ENCODE results near the gene CLTB.
"Not testable (repeated sequence)": the region's sequence is repeated elsewhere in the genome, so short reads cannot be mapped to it uniquely, and the experiment has no call there.

CLTB gene

GRCh38 chr5:176429972-176430371 lies 13.6 kb upstream of the CLTB start:
- no peak for DNase-seq

DNA sequence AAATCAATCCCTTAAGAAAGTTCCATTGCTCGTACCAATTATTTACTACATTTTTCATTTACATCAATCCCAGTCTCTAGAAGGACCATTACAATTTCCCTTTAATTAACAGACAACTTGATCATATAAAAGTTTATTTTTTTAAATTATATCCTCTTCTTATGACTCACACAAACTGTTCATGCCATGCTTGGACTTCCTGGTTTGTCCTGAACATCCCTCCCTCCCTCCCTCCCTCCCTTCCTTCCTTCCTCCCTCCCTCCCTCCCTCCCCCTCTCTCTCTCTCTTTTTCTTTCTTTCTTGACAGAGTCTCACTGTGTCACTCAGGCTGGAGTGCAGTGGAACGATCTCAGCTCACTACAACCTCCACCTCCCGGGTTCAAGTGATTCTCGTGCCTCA lies 11.6 kb upstream of the CLTB start:
- DNase-seq = no peak

DNA sequence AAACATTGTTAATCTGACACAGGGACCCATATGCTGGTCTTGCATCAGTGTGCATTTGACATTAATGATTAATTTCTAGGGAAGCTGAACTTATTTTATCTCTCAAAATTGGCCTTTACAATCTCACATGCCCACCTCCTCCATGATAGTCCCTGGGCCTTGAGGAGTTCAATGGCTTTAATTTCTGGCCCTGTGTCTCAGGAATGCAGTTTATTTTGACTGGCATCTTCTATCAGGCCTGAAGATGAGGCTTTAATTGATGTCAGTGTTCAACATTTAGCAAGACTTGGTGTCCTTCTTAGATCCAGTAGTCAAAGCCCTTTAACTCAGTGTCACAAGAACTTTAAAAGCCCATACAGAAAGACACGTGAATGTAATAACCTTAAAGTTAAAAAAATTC lies 10.5 kb upstream of the CLTB start:
- no peak for DNase-seq

DNA sequence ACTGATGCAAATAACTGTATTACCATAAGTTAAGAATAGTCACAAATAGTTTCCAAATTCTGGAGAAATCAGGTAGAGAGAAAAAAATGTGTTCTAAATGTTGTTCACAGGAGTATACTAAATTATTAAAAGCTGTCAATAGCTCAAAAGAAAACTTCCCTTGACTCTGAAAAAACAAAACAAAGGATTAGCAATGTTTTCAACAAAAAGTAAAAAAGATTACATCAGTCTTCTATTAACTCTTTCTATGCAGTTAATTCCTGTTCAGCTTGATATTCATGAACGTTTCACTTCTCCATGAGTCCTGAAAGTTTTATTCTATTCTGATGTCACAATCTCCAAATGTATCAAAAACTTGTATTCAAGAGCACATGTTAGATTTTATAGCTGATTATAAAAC lies 9.5 kb upstream of the CLTB start:
- DNase-seq = no peak

GRCh38 chr5:176425138-176425537 lies 8.8 kb upstream of the CLTB start:
- no peak for DNase-seq

DNA sequence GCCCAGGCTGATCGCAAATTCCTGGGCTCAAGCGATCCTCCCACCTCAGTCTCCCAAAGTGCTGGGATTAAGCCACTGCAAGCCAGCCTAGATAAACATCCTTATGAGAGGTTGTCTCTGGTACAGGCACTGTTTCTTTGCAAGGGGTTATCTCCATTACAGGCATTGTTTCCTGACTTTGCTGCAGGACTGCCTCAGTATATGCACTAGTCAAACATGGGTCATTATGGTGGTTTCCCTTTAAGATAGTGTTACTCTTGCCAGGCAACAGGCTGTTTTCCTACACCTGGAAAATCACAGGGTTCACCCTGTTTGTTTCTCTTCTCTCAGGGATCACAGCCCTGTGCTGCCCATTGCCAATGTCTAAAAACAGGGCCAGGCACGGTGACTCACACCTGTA lies 7.8 kb upstream of the CLTB start:
- DNase-seq = no peak

- DNase-seq = no peak
Observed at GRCh38 chr5:176420972-176421544, 4.7 kb upstream of the CLTB start.

DNA sequence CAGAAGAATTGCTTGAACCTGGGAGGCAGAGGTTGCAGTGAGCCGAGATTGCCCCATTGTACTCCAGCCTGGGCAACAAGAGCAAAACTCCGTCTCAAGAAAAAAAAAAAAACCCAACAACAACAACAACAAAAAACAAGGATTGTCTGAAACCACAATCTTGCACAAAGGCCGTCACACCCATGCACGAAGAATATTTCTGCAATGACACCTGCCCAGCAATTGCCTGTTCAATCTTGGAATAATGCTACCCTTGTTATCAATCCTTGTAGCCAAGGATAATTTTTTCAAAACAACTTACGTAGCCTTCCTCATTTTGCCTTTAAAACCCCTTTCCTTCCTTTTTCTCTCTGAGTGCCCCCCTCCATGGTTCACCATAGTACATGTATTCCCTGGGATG lies 3.7 kb upstream of the CLTB start:
- DNase-seq = no peak

DNA sequence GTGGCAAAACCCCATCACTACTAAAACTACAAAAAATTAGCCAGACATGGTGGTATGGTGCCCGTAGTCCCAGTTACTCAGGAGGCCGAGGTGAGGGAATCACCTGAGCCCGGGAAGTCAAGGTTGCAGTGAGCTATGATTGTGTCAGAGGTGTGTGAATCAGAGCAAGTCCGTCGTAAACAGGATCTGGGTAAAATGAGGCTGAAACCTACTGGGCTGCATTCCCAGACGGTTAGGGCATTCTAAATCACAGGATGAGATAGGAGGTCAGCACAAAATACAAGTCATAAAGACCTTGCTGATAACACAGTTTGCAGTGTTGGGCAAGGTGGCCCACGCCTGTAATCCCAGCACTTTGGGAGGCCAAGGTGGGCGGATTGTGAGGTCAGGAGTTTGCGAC lies 1.9 kb upstream of the CLTB start:
- DNase-seq = no peak

- DNase-seq = no peak
Observed at GRCh38 chr5:176416965-176417364, 626 bp upstream of the CLTB start.

GRCh38 chr5:176415240-176415951 lies 943 bp downstream of the CLTB start:
- peak in 1 of 56 donors; percentile 16 for DNase-seq

- no peak for DNase-seq
Observed at GRCh38 chr5:176414704-176415103, 1.6 kb downstream of the CLTB start.

GRCh38 chr5:176413709-176414191 lies 2.6 kb downstream of the CLTB start:
- no peak for DNase-seq

DNA sequence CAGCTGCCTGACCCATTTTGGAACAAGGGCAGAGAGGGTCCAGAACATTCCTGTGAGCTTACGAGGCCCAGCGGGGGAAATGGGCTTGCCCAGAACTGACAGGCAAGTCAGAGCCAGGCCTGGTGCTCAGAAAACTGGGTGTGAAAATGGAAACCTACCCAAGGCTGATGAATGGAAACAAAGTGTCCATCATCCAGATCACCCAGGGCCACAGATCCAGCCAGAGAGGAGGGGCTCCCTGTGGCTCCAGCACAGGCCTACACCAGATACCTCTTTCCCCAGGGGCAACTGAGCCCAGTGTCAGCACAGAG lies 3.1 kb downstream of the CLTB start:
- DNase-seq = no peak

GRCh38 chr5:176412517-176413254 lies 3.7 kb downstream of the CLTB start:
- DNase-seq = no peak

GRCh38 chr5:176410486-176411180 lies 5.7 kb downstream of the CLTB start:
- DNase-seq = no peak

DNA sequence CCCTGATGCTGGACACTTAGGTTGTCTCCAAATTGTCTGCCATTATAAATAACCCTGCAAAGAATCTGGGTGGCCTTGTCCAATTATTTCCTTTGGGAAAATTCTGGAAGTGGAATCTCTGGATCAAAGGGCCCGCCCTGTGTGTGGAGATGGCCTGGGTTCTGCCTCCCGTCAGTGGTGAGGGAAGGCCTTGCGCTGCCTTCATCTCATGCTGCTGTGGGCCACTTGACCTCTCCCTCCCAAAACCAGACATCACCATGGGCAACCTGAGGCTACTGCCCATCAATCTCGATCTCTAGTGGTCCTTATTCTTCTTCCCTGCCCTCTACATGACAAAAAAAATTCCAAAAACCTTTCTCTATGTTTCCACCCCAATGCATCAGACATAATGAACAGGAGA lies 6.6 kb downstream of the CLTB start:
- no peak for DNase-seq

DNA sequence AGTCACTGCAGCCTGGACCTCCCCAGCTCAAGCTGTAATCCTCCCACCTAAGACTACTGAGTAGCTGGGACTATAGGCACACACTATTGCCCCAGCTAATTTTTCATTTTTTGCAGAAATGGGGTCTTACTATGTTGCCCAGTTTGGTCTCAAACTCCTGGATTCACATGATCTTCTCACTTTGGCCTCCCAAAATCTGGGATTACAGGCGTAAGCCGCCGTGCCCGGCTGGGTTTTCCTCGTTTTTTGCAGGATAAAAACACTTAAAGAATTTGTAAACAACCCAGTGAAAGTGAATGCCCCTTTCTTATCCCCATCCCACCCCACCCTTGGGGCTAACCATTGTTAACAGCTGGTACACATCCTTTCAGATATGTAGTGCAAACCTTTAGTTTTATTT lies 7.7 kb downstream of the CLTB start:
- no peak for DNase-seq

- not testable (repeated sequence) for DNase-seq
Observed at GRCh38 chr5:176408252-176408573, 8.1 kb downstream of the CLTB start.

GRCh38 chr5:176407456-176408251 lies 8.7 kb downstream of the CLTB start:
- DNase-seq = no peak

- DNase-seq = no peak
Observed at GRCh38 chr5:176406436-176407052, 9.8 kb downstream of the CLTB start.

All from amygdala (tissue), 56 donors.